Keratinocyte (primary cell): ENCODE measurements around the gene CA5A. TPM values are rescaled to one million over a fixed set of nuclear protein-coding genes. Genes with fewer than 3 reads are reported as not detected.

Experiments used
- DNase-seq: peaks from one replicate; pipeline ENCODE4 v3.0.0-alpha.2; 2011; ENCODE audit warnings: low read depth, missing footprints, low spot score
- FAIRE-seq: peaks from 2 replicates; lab custom pipeline; 2011; peaks lifted over from hg19 to GRCh38; lab: Jason Lieb, UNC
- H2AFZ ChIP-seq: 2 replicates; pipeline ENCODE4 v1.6.0; 2012; ENCODE audit warnings: low read length, control low read depth, inconsistent platforms; ENCODE audit not compliant: control insufficient read depth
- H3K27ac ChIP-seq: 2 replicates; pipeline ENCODE4 v1.5.1; 2011; ENCODE audit warnings: low read length; ENCODE audit not compliant: control insufficient read depth, insufficient read depth
- H3K27me3 ChIP-seq: 3 replicates; pipeline ENCODE4 v1.6.0; 2011; ENCODE audit warnings: low read length; ENCODE audit not compliant: control insufficient read depth, insufficient read depth; ENCODE audit errors: extremely low read depth
- H3K36me3 ChIP-seq, 2 experiments: 2 replicates in 1 of 2; 3 replicates in 1 of 2; pipeline ENCODE4 v1.5.1; 2011; ENCODE audit warnings: low read length in 2 of 2, mild to moderate bottlenecking in 1 of 2; ENCODE audit not compliant: control insufficient read depth in 2 of 2, insufficient read depth in 2 of 2; ENCODE audit errors: extremely low read depth in 1 of 2
- H3K4me1 ChIP-seq: 3 replicates; pipeline ENCODE4 v1.5.1; 2011; ENCODE audit warnings: low read length; ENCODE audit not compliant: control insufficient read depth, insufficient read depth; ENCODE audit errors: extremely low read depth
- H3K4me2 ChIP-seq: 3 replicates; pipeline ENCODE4 v1.6.0; 2011; ENCODE audit warnings: low read depth, low read length; ENCODE audit not compliant: control insufficient read depth, insufficient read depth; ENCODE audit errors: extremely low read depth
- H3K4me3 ChIP-seq, 3 experiments: fragments of 200-600 bp in 1 of 3; sonication (generic) in 1 of 3; 2 replicates in 2 of 3; 3 replicates in 1 of 3; pipeline ENCODE4 v1.5.1; 2011 to 2016; ENCODE audit warnings: low read length in 3 of 3, mild to moderate bottlenecking in 3 of 3, control low read depth in 2 of 3, inconsistent platforms in 1 of 3, low read depth in 1 of 3, mixed read lengths in 1 of 3, mixed run types in 1 of 3, moderate library complexity in 1 of 3; ENCODE audit not compliant: control insufficient read depth in 2 of 3, insufficient read depth in 2 of 3; ENCODE audit errors: extremely low read depth in 1 of 3
- H3K79me2 ChIP-seq: 2 replicates; pipeline ENCODE4 v1.6.0; 2012; ENCODE audit warnings: low read length; ENCODE audit not compliant: control insufficient read depth, insufficient read depth
- H3K9ac ChIP-seq: 3 replicates; pipeline ENCODE4 v1.6.0; 2011; ENCODE audit warnings: low read length; ENCODE audit not compliant: control insufficient read depth, insufficient read depth; ENCODE audit errors: extremely low read depth
- H3K9me1 ChIP-seq: 3 replicates; pipeline ENCODE4 v1.6.0; 2011; ENCODE audit warnings: low read length; ENCODE audit not compliant: control insufficient read depth, insufficient read depth; ENCODE audit errors: extremely low read depth
- H3K9me3 ChIP-seq: 2 replicates; pipeline ENCODE4 v1.5.1; 2012; ENCODE audit warnings: low read depth, low read length; ENCODE audit not compliant: control insufficient read depth
- H4K20me1 ChIP-seq: 3 replicates; pipeline ENCODE4 v1.6.0; 2011; ENCODE audit warnings: low read length; ENCODE audit not compliant: control insufficient read depth, insufficient read depth; ENCODE audit errors: extremely low read depth
- EZH2 ChIP-seq: IDR thresholded peaks from one replicate; pipeline ENCODE4 v1.6.1; 2012; ENCODE audit warnings: inconsistent platforms, mild to moderate bottlenecking, low read length, moderate library complexity
- dilution Hi-C: fragments of 300-500 bp; cut with MboI; formaldehyde crosslinking; loops from one replicate; pipeline ENCODE4 v1.7.0; 2020; ENCODE audit warnings: low sequenced_read_pairs; ENCODE audit not compliant: extremely low pct_ligation_motif_present
- polyA plus RNA-seq, 5 experiments: library from polyadenylated mRNA; depleted of rRNA in 3 of 5; stranded (reverse) in 3 of 5; stranded (forward) in 1 of 5; unstranded in 1 of 5; fragments of >200 nt; gene quantifications; 1 replicate in 1 of 5; 2 replicates in 3 of 5; 3 replicates in 1 of 5; pipeline versions ENCODE4 v1.2.1 to v1.2.3, GENCODE V29; 2011 to 2012; ENCODE audit warnings: missing spikeins in 2 of 5, low read depth in 1 of 5, low replicate concordance in 1 of 5
- TF ChIP-seq, protein P1 (sequence below), 3 experiments: IDR thresholded peaks in 1 of 3; conservative IDR thresholded peaks in 1 of 3; optimal IDR thresholded peaks in 1 of 3; 2 replicates in 2 of 3; 3 replicates in 1 of 3; pipeline versions ENCODE3 to v1.5.1; 2011; ENCODE audit warnings: low read length in 3 of 3, mild to moderate bottlenecking in 3 of 3, moderate library complexity in 2 of 3, control low read depth in 1 of 3, inconsistent platforms in 1 of 3; ENCODE audit not compliant: insufficient read depth in 2 of 3; ENCODE audit errors: extremely low read depth in 1 of 3

Gene CA5A
- polyA plus RNA-seq, 1 donor (not counting 4 experiments of a cell fraction or from before 2014, with no cell fraction given): not detected

- FAIRE-seq (no peak), DNase-seq (no peak)
- Histone ChIP-seq H3K9me1 (no peaks in the 10 kb centered on the region), H4K20me1 (no peaks in the 10 kb centered on the region), H3K36me3 (peaks cover 19 to 28% of the 10 kb centered on the region in 2 experiments), H3K4me2 (no peak overlapping the region), H3K4me1 (peaks cover 6% of the 10 kb centered on the region), H3K27ac (no peak overlapping the region), H3K4me3 (no peak overlapping the region), H3K9me3 (no peaks in the 10 kb centered on the region), H3K9ac (no peak overlapping the region), H2AFZ (no peak overlapping the region), H3K79me2 (peaks cover 93% of the 10 kb centered on the region), H3K27me3 (no peaks in the 10 kb centered on the region)
- dilution Hi-C loops: no loop called here
- TF ChIP-seq, protein P1, sequence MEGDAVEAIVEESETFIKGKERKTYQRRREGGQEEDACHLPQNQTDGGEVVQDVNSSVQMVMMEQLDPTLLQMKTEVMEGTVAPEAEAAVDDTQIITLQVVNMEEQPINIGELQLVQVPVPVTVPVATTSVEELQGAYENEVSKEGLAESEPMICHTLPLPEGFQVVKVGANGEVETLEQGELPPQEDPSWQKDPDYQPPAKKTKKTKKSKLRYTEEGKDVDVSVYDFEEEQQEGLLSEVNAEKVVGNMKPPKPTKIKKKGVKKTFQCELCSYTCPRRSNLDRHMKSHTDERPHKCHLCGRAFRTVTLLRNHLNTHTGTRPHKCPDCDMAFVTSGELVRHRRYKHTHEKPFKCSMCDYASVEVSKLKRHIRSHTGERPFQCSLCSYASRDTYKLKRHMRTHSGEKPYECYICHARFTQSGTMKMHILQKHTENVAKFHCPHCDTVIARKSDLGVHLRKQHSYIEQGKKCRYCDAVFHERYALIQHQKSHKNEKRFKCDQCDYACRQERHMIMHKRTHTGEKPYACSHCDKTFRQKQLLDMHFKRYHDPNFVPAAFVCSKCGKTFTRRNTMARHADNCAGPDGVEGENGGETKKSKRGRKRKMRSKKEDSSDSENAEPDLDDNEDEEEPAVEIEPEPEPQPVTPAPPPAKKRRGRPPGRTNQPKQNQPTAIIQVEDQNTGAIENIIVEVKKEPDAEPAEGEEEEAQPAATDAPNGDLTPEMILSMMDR (optimal IDR thresholded peaks at IDR 0.05 in 1 of 3, IDR thresholded peaks at IDR 0.05 in 1 of 3, conservative IDR thresholded peaks at IDR 0.05 in 1 of 3; ENCODE audit: extremely low read depth in 1 of 3, insufficient read depth in 2 of 3, low read length in 3 of 3): no peak
- no peak for TF ChIP-seq EZH2
Observed at GRCh38 chr16:87957296-87958094, 21.2 kb upstream of the CA5A start.

DNA sequence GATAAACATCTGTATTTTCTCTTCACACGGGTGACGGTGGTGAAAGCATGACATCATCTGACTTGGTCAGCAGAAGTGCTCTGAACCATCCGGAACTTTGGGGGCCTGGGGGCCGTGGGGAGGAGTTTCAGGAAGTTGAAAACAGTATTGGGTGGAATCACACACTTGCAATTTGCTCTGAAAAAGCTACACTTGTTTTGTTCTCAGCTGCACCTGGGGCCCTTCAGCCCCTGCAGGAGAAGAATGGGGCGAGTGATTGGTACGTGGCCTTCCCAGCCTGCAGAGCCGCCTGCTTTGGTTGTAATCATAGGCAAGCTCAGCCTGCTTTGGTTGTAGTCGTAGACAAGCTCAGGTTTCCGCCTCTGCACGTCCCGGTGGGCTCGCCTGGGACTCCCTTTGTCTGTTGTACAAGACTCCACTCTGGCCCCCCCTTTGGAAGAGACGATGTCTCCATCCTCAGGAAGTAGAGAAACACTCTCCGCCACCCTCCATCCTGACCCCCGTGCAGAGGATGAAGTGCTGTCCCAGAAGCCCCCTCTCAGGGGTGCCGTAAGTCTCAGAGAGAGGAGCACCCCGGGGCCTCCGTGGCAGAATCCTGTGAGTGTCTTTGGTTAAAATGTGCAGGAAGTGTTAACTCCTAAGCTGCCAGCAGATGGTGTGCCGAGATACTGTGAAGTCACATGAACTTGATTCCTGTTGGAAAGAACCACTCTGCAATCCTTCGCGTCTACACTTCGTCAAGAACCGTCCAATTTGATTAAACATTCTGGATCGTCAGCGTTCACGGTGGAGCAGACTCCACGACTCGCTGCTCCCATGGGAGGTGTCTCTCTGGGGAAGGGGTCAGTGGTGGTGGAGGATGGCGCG is 20.3 kb upstream of the CA5A start:
- no peaks in the 10 kb centered on the region for H3K9me1 ChIP-seq
- dilution Hi-C loops: no loop called here
- no peak for FAIRE-seq
- peaks cover 10% of the 10 kb centered on the region for H3K4me1 ChIP-seq
- H3K27ac ChIP-seq: no peak overlapping the region
- no peak overlapping the region for H2AFZ ChIP-seq
- H3K4me2 ChIP-seq: no peak overlapping the region
- no peak for DNase-seq
- no peak overlapping the region for H3K9ac ChIP-seq
- H3K9me3 ChIP-seq: no peaks in the 10 kb centered on the region
- H3K79me2 ChIP-seq: peaks cover 97% of the 10 kb centered on the region
- H4K20me1 ChIP-seq: no peaks in the 10 kb centered on the region
- H3K27me3 ChIP-seq: no peaks in the 10 kb centered on the region
- TF ChIP-seq, protein P1 (optimal IDR thresholded peaks at IDR 0.05 in 1 of 3, IDR thresholded peaks at IDR 0.05 in 1 of 3, conservative IDR thresholded peaks at IDR 0.05 in 1 of 3; ENCODE audit: extremely low read depth in 1 of 3, insufficient read depth in 2 of 3, low read length in 3 of 3): peak; percentile 27 to 53 (median 41)
- TF ChIP-seq EZH2: no peak
- H3K36me3 ChIP-seq: peaks cover 19 to 28% of the 10 kb centered on the region in 2 experiments
- H3K4me3 ChIP-seq: no peak overlapping the region
